HTR-8/SVneo (cell line): Measurements from ENCODE around the gene OR13C8.
"Not testable (repeated sequence)": the region's sequence is repeated elsewhere in the genome, so short reads cannot be mapped to it uniquely, and the experiment has no call there.

Experiments used
- DNase-seq: peaks from one replicate; pipeline ENCODE4 v3.0.0; 2011; ENCODE audit warnings: low spot score, mixed read lengths; ENCODE audit not compliant: insufficient read length
- FAIRE-seq: peaks from 2 replicates; lab custom pipeline; 2011; peaks lifted over from hg19 to GRCh38; lab: Jason Lieb, UNC

OR13C8 gene

GRCh38 chr9:104568868-104569267 lies at the start of gene OR13C8:
Gene OR13C8, plus strand, starts transcription at chr9:104569168. Its CDS starts 0 bp downstream, at chr9:104569168.
- DNase-seq (no peak), FAIRE-seq (no peak)

GRCh38 chr9:104520241-104520640 lies 48.7 kb upstream of the OR13C8 start:
- not testable (repeated sequence) for FAIRE-seq

DNA sequence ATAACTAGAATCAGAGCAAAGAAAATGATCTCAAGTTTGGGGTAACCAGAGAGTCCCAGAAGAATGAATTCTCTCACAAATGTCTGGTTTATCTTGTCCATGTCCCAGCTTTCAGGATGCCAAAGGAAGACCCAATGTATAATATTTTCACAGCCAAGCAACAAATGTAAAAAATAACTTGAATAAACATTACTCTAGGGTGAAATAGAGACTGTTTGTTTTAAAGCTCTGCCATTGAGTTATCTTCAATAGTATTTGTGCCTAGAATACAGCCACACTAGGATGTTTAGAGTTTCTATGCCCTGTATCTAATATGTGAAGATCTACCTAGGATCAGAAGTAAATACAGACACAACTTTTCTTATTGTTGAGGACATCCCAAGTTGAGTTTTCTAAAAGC lies 41.9 kb upstream of the OR13C8 start, which contains the start of gene OR13C4:
TSS of gene OR13C4 (minus strand) at position 101 of the 400 bp plus-strand sequence. CDS start at position 101, 0 bp downstream.
- DNase-seq (no peak), FAIRE-seq (no peak)

More at GRCh38 chr9:104520241-104520640, 48.7 kb upstream of the OR13C8 start:
- DNase-seq: not testable (repeated sequence)

DNA sequence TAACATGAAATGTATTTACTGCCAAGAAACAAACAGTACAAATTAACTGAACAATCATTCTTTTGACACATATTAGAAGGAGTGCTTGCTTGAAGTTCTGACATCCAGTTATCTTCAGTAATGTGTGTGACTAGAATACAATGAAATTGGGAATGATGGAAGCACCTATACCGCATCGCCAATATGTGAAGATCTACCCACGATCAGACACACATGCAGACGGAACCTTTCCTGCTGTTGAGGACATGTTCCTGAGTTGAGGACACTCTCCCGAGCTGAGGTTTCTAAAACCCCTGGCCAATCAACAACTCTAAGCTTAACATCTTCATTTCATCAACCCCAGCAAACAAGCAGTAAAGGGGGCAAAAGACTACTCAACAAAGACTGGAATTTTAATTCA lies 32.2 kb upstream of the OR13C8 start, which contains the start of gene OR13C3:
TSS of gene OR13C3 (minus strand) at position 101 of the 400 bp plus-strand sequence. CDS start 133 bp downstream, outside the sequence.
- DNase-seq (no peak), FAIRE-seq (no peak)

DNA sequence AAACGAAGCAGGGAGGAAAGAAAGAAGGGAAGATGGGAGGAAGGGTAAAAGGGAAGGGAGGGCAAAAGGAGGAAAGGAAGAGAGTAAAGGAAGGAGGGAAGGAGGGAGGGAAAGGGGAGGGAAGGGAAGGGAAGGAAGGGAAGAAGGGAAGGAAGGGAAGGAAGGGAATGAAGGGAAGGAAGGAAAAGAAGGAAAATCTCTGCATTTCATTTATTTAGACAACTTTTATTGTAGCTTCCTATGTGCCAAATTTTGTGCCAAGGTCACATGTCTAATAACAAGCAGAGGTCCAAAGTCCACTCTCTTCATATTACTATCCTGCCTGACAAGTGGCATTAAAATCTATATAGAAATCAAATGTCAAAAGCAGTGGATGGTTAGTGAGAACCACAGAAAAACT lies 29.7 kb upstream of the OR13C8 start:
- DNase-seq (no peak), FAIRE-seq (no peak)

DNA sequence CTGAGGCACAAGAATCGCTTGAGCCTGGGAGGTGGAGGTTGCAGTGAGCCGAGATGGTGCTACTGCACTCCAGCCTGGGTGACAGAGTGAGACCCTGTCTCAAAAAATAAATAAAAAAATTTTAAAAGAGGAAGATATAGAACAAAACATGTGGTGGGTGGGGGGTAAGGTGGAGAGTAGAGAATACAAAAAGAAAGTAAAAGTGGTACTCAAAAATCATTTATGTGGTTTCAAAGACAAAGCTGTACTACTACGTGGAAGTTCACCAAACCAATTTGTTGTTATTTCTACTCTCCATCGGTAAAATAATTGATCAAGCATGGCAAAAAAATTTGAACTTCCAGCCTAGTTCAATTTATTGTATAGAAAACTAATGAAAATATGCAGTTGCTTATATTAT lies 24.3 kb upstream of the OR13C8 start:
- FAIRE-seq (no peak), DNase-seq (no peak)

DNA sequence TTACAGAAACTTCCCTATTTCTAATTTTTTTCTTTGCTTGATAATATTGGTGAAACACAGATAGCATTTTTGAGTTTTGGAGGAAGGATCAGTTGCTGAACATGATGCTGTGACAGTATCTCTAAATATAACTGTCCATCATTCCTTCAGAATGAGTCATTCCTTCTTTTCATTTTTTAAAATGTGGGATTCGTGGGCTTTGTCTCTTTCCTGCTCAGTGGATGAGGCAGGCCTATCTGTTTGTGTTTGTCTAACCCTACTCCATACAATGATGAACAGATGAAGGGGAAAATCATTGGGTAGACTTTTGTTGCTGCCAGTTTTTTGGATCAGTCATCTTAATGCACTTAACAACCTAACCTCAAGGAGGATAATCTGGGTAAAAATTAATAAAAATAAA lies 15.7 kb upstream of the OR13C8 start:
- FAIRE-seq (no peak), DNase-seq (peak; percentile 2)

- DNase-seq (no peak), FAIRE-seq (no peak)
Observed at GRCh38 chr9:104555521-104555920, 13.4 kb upstream of the OR13C8 start.

DNA sequence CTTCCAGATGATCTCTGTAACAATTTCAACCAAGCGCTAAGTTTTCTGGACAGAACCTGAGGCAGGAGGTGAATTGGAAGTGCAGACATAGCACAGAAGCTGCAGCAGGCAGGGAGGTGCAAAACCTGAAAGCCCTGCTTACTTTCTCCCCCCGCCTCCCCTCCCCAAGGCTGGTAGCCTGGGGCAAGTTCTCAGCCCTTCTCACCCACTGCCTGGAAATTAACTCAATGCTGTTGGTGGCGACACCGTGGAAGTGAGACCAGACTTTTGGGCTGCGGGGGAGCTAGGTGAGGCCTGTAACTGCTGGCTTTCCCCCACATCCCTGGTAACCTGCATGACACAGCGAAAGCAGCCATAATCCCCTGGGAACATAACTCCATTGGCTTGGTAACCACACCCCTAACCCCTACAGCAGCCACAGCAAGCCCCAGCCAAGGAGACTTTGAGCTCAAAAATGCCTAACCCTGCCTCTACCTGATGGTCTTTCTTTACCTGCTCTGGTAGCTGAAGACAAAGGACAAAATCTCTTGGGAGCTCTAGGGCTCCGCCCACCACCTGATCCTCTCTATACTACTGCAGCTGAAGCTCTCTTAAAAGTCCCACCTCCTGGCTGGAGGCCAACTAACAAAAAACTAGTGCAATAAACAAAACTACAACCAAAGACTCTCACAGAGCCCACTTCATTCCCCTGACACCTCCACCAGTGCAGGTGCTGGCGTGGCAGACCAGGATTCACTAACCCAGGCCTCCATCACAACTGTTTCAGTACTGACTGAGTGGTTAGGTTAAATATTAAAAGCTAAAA lies 11.9 kb upstream of the OR13C8 start:
- FAIRE-seq (no peak), DNase-seq (no peak)

DNA sequence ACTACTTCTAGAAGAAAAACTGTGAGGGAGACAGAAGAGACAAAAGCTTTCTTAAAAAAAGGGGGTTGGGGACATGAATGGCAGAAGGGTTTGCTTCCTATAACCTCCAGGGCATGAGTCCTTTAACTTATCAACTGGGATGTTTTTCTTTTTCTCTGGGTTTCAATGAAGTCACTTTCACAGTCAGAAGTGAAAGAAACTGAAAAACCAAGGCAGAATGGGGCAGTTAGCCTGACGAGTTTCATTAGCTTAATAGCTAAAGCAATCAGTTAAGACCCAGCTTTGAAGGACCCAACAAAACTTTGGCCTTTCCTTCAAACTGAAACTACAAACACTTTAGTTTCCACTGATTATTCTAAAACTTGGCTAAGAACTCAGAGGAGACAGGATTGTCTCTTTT lies 4.6 kb upstream of the OR13C8 start:
- DNase-seq (no peak), FAIRE-seq (no peak)

GRCh38 chr9:104572612-104573011 lies 3.6 kb downstream of the OR13C8 start:
- no peak for DNase-seq
- FAIRE-seq: no peak

DNA sequence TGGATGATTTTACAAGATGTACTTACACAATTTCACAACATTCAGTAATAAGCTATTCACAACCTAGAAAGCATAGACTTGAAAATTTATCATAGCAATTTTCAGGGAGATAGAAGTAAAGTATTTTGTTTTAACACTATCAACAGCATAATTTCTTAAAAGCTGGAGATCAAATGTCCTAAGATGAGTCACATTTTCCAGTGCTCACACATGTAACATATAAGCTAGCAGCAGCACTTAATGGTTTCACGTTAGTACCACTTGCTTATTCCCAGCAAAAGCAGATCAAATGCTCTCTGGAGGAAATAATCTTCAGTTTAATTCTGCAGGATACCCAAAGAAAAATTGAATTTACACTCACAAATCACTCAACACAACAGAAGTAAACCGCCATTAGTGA lies 6.5 kb downstream of the OR13C8 start:
- FAIRE-seq (no peak), DNase-seq (no peak)

GRCh38 chr9:104577263-104577662 lies 8.3 kb downstream of the OR13C8 start:
- FAIRE-seq: no peak
- DNase-seq: no peak

- FAIRE-seq (no peak), DNase-seq (no peak)
Observed at GRCh38 chr9:104580562-104580961, 11.6 kb downstream of the OR13C8 start.

- no peak for FAIRE-seq
- DNase-seq: no peak
Observed at GRCh38 chr9:104586496-104587180, 17.7 kb downstream of the OR13C8 start.

DNA sequence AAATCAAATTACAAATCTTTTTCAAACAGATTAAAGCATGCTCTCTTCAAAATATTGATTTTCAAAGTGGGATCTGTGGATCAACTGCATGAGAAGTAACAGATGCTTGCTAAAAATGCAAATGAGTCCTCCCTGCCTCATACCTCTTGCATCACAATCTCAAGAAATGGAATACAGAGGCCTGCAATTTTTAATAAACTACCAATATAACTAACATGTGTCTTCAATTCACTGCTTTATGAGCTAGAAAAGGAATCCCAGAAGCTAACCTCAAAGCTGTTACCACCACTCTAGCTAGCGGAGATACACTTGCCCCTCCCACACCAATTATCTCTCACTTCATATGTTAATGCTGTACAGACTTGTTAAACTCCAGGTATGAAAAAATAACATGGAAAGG lies 20.7 kb downstream of the OR13C8 start:
- DNase-seq (no peak), FAIRE-seq (no peak)

DNA sequence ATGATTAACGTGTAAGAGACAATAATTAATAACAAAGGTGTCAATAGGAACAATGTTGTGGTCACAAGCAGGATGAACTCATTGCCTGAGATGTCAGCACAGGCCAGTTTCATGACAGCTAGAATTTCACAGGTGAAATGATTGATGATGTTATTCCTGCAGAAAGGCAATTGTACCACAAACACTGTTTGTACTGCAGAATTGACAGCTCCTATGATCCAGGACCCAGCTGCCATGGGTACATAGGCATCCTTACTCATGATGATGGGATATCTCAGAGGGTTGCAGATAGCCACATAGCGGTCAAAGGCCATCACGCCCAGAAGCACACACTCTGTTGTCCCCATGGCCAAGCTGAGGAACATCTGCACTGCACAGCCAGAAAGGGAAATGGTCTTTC lies 29.8 kb downstream of the OR13C8 start:
- not testable (repeated sequence) for DNase-seq, FAIRE-seq

- not testable (repeated sequence) for DNase-seq, FAIRE-seq
Observed at GRCh38 chr9:104599313-104599712, 30.3 kb downstream of the OR13C8 start, which contains the start of gene OR13C5. Gene OR13C5, minus strand, starts transcription at chr9:104599413. Its CDS starts 0 bp downstream, at chr9:104599413.

- FAIRE-seq: peak; percentile 38
- DNase-seq: no peak
Observed at GRCh38 chr9:104604801-104605200, 35.8 kb downstream of the OR13C8 start.

- not testable (repeated sequence) for DNase-seq, FAIRE-seq
Observed at GRCh38 chr9:104605527-104605926, 36.6 kb downstream of the OR13C8 start, which contains the start of gene OR13C2. Gene OR13C2, minus strand, starts transcription at chr9:104605627. Its CDS starts 0 bp downstream, at chr9:104605627.

GRCh38 chr9:104606152-104606551 lies 37.2 kb downstream of the OR13C8 start:
- no peak for FAIRE-seq
- no peak for DNase-seq
